GM12872 (cell line): ENCODE results near the gene GSG1L.

Experiments
- TF ChIP-seq, protein P1 (sequence below): IDR thresholded peaks from 3 replicates; pipeline ENCODE4 v1.5.1; 2011; ENCODE audit warnings: low read depth, mild to moderate bottlenecking, low read length, moderate library complexity; ENCODE audit not compliant: insufficient read depth

Gene GSG1L

DNA sequence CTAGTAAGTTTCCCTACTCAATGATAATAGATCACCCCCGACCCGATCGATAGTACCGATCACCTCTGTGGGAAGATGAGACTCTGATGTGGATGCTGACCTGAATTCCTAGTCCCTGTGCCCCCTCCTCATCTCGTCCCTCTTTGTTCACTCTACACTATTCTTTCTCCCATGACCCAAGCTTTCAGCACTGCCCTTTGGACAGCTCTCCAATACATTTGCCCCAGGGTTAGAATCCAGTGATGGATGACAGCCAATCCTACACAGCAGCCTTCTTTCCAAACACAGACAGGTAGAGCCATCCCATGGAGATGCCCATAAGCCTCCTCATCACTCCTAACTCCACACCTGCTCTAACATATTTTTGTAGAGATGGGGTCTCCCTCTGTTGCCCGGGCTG lies 141.1 kb downstream of the GSG1L start:
- TF ChIP-seq, protein P1, sequence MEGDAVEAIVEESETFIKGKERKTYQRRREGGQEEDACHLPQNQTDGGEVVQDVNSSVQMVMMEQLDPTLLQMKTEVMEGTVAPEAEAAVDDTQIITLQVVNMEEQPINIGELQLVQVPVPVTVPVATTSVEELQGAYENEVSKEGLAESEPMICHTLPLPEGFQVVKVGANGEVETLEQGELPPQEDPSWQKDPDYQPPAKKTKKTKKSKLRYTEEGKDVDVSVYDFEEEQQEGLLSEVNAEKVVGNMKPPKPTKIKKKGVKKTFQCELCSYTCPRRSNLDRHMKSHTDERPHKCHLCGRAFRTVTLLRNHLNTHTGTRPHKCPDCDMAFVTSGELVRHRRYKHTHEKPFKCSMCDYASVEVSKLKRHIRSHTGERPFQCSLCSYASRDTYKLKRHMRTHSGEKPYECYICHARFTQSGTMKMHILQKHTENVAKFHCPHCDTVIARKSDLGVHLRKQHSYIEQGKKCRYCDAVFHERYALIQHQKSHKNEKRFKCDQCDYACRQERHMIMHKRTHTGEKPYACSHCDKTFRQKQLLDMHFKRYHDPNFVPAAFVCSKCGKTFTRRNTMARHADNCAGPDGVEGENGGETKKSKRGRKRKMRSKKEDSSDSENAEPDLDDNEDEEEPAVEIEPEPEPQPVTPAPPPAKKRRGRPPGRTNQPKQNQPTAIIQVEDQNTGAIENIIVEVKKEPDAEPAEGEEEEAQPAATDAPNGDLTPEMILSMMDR = no peak

DNA sequence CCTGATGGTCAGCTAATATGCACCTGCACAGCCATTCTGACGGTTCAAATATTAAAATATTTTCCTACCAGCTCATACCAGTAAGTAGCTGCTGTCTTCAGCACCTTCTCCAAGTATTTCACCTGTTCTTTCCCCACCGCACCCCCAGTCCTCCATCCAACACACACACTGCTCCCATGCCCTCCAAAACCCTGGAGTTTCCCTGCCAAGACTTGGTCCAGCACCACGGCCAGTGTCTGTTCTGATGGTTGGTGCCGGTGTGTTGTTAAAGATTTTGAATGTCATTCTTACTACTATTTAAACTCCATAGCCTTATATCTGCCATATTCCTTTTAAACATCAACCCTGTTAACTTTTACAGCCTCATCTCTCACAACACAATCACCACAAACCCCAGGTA lies 142.4 kb downstream of the GSG1L start:
- TF ChIP-seq, protein P1 = no peak

DNA sequence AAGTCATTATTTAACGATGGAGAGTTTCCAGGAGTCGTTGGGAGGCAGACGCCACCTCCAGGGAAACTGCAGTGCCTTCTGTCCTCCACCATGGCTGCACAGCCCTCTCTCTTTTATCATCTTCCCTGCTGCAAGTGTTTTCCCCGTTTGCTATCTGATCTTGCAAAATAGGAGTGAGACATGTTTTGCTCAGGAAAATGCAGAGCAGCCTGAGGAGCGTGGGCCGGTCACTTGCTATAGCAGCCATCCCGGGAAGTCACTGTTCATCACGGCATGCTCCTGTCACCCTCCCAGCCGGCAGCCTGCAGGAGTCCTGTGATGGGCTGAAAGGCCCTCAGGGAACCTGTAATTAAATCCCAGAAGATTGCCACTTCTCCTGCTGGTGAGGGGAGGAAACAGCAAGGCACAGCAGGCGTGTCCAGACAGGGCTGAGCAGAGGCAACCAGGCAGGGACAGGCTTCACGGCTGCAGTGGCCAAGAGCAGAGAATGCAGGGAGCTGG lies 143.1 kb downstream of the GSG1L start:
- TF ChIP-seq, protein P1 = no peak

DNA sequence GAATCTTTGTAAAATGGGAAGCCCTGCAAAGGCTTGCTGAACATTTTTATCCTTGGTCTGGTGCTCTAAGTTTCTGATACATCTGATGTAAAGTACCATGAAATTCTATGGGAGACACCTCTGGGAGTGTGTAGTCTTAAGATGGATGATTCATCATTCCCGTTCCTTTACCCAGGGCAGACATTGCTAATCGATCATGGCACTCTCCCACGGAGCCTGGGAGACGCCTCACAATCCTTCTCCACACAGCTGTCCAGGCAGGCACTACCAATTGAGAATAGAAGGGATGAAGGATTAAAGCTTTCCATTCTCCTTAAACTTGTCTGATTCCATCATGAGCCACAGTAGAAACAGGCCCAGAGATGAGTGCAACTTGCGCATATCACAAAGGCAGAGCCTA lies 144.8 kb downstream of the GSG1L start:
- TF ChIP-seq, protein P1 = no peak

DNA sequence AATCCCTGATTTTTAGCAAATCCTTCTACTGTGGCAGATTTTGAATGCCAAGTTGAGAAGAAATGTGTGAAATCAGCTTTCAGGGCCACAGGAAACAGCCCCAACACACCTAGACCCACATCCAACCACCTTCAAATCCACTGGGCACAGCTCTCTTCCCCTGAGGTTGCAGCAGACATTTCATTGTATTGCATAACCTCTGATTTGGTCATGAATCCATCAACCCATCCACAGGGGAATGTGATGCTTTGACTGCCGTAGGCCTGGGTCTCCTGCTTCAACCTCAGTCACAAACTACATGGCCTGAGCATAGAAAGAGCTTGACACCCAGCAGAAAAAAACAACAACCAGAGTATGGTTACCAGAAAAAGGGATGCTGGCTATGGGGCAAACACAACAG lies 145.6 kb downstream of the GSG1L start:
- TF ChIP-seq, protein P1 = no peak

DNA sequence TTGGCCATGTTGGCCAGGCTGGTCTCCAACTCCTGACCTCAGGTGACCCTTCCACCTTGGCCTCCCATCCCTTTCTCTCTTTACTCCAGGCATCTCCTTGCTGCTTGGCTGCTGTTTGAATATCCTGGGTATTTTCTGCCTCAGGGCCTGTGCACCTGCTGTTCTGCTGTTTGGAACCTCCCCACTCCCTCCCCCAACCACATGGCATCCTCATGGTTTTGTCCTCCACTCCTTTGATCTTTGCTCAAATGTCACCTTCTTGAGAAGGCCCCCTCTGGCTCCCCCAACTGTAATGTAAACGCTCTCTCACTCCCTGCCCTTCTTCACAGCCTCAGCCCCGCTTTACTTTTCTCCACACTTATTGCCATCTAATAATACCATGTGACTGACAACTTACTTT lies 152.0 kb downstream of the GSG1L start:
- TF ChIP-seq, protein P1 = no peak

DNA sequence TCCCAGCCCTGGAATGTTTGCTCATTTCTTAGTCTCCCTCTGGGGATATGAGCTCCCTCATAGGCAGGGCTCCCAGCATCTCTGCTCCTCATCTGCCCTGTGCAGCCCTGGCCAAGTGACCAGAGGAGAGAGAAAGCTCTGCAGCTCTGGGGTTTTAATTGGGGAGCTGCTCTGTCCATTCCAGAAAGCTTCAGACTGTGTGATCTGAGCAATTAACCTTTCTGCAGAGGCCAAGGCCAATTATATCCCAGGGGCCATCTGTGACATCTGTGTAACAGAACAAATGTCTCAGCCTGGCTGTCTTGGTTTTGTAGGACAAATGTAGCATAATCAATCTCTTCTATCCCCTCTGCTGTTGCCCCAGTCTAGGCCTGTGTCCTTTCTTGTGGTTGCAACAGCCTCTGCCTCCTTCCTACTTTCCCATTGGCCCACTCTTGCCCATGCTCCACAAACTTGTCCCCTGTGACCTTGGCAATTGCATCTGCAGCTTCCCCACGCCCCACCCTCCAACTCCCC lies 156.0 kb downstream of the GSG1L start:
- TF ChIP-seq, protein P1 = no peak

DNA sequence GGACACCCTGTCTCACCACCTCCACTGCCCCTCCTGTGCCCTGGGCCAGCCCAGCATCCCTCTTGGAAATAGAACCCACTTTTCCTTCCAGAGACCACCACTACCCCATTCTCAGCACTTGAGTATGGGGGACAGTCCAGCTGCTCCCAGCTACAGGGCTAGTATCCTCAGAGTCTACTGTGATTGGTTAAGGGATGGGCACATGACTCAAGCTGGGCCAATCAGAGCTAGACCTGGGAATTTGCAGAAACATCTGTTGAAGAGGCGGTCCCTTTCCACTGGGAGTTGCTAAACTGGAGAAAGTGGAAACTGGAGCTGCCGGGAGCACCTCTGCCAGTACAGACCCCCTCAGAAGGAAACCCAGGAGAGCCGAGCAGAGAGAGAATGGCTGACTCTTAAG lies 156.6 kb downstream of the GSG1L start:
- TF ChIP-seq, protein P1 = no peak
